GM12864 (cell line): ENCODE data around the gene PIEZO2.

Experiments used
- DNase-seq: peaks from one replicate; pipeline ENCODE4 v3.0.0-alpha.2; 2011; ENCODE audit warnings: low read depth
- H3K4me3 ChIP-seq: 2 replicates; pipeline ENCODE4 v1.5.1; 2011; ENCODE audit warnings: mild to moderate bottlenecking, low read depth, low read length, control low read depth
- TF ChIP-seq, protein P1 (sequence below): IDR thresholded peaks from 2 replicates; pipeline ENCODE4 v1.5.1; 2011; ENCODE audit warnings: low read depth, mild to moderate bottlenecking, moderate library complexity, low read length, control low read depth, inconsistent platforms; ENCODE audit errors: missing control alignments

Gene PIEZO2

GRCh38 chr18:11121443-11121849 lies 27.9 kb downstream of the PIEZO2 start:
- no peak for DNase-seq
- TF ChIP-seq, protein P1, sequence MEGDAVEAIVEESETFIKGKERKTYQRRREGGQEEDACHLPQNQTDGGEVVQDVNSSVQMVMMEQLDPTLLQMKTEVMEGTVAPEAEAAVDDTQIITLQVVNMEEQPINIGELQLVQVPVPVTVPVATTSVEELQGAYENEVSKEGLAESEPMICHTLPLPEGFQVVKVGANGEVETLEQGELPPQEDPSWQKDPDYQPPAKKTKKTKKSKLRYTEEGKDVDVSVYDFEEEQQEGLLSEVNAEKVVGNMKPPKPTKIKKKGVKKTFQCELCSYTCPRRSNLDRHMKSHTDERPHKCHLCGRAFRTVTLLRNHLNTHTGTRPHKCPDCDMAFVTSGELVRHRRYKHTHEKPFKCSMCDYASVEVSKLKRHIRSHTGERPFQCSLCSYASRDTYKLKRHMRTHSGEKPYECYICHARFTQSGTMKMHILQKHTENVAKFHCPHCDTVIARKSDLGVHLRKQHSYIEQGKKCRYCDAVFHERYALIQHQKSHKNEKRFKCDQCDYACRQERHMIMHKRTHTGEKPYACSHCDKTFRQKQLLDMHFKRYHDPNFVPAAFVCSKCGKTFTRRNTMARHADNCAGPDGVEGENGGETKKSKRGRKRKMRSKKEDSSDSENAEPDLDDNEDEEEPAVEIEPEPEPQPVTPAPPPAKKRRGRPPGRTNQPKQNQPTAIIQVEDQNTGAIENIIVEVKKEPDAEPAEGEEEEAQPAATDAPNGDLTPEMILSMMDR: no peak
- no peak overlapping the region for H3K4me3 ChIP-seq

GRCh38 chr18:11119959-11120587 lies 29.3 kb downstream of the PIEZO2 start:
- no peak for DNase-seq
- no peak overlapping the region for H3K4me3 ChIP-seq
- TF ChIP-seq, protein P1: no peak

DNA sequence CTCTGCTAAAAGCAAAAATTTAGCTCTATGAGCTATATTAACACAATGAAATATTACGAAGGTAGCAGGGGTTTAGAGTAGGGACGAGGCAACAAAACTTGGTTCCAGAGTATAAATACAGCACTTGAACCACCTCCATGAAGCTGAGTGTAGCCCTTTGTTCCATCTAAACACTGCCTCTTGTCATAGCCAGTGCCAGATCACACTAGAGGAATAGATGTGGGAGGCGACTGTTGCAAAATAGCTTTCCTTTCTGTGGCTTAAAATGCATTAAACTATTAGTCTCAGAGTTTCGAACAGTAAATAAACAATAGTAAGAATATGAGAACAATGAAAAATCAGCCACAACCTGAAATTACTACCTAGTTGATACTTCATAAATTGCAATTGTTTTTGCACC lies 29.8 kb downstream of the PIEZO2 start:
- TF ChIP-seq, protein P1: no peak
- DNase-seq: no peak
- H3K4me3 ChIP-seq: no peak overlapping the region

GRCh38 chr18:11118051-11118766 lies 31.2 kb downstream of the PIEZO2 start:
- H3K4me3 ChIP-seq: no peak overlapping the region
- no peak for DNase-seq
- TF ChIP-seq, protein P1: no peak

DNA sequence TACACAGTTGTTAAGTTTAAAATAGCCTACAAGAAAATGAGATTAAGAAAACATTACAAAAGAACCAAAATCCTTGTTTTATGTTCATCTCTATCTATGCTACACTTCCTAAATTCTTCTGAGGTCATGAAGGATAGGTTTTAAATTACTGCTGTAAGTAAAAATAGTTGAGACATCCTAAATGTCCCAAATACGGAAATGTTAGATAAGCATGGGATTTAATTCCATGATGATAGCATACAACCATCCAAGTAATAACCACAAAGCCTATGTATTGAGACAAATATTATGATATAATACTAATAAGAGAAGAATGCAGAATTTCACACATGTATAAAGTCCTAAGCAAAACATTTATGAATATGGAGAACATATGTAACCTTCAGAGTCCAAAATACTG lies 34.1 kb downstream of the PIEZO2 start:
- DNase-seq: no peak
- TF ChIP-seq, protein P1: no peak
- no peak overlapping the region for H3K4me3 ChIP-seq

DNA sequence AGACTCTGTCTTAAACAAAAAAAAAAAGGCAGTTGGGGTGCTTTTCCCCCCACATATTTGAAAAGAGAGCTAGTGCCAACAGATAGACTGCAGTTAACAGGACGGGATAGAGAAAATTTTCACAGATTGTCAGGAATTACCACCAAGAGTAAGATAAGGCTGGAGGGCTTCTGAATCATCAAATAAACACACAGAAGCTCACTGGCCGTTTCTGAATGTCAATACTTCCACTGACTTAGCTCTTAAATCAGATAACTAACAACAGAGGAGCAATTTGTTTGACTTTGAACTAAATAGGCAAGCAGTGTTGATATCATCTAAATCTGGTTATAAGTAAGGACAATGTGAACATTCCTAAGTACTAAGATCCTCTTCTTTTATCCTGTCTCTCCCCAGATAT lies 34.7 kb downstream of the PIEZO2 start:
- TF ChIP-seq, protein P1: no peak
- no peak overlapping the region for H3K4me3 ChIP-seq
- no peak for DNase-seq

DNA sequence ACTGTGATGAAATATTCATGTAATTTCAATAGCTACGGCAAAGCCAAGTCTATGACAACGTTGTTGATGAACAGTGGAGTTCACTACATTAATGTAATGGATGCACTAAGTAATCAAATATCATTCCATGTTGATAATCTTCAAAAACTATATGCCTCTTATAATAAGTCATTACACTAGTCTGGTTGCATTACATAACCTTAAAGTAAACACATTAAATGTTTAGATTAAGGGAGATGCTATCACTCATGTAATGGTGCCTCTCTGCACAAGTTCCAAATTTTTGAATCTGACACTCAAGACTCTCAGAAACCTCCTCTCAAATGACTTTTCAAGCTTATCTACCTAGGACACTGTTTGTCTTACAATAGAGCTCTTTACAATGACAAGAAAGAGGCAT lies 35.4 kb downstream of the PIEZO2 start:
- DNase-seq: no peak
- no peak overlapping the region for H3K4me3 ChIP-seq
- TF ChIP-seq, protein P1: no peak
